ENCODE measurements around the gene DRC1. TPM values are rescaled to one million over a fixed set of nuclear protein-coding genes. Genes with fewer than 3 reads are reported as not detected.
A peak's percentile ranks its signal among the peaks of the same experiment; 100 is the strongest.

DRC1 gene
- total and polyA plus RNA-seq, 8 donors = 0.19 to 0.54 TPM; not detected in 6

GRCh38 chr2:26384183-26384582 is 17.5 kb upstream of the DRC1 start:
- H3K27me3 ChIP-seq = no peaks in the 10 kb centered on the region
- WGBS, 2 donors = 92 to 96% methylated on average over 9 of the region's 9 CpGs
- H3K4me3 ChIP-seq = no peak overlapping the region
- H3K4me1 ChIP-seq = no peaks in the 10 kb centered on the region
- ATAC-seq = no peak
- H3K27ac ChIP-seq = no peak overlapping the region
- TF ChIP-seq CTCF (IDR thresholded peaks at IDR 0.05) = no peak
- H3K36me3 ChIP-seq = no peaks in the 10 kb centered on the region
- no peak for DNase-seq
- FAIRE-seq = no peak
- no peaks in the 10 kb centered on the region for H3K9me3 ChIP-seq
- intact Hi-C loops (cut with DNase I) = no loop called here

GRCh38 chr2:26384597-26384996 is 17.1 kb upstream of the DRC1 start:
- Histone ChIP-seq H3K27ac (no peak overlapping the region), H3K36me3 (no peaks in the 10 kb centered on the region), H3K27me3 (no peaks in the 10 kb centered on the region), H3K4me3 (no peak overlapping the region), H3K9me3 (no peaks in the 10 kb centered on the region), H3K4me1 (no peaks in the 10 kb centered on the region)
- ATAC-seq (no peak), FAIRE-seq (no peak), DNase-seq (no peak)
- intact Hi-C loops (cut with DNase I) = no loop called here
- TF ChIP-seq CTCF (IDR thresholded peaks at IDR 0.05) = no peak

GRCh38 chr2:26387189-26387588 is 14.5 kb upstream of the DRC1 start:
- ATAC-seq (no peak), FAIRE-seq (no peak), DNase-seq (no peak)
- no peak overlapping the region for H3K4me3 ChIP-seq
- no peaks in the 10 kb centered on the region for H3K4me1 ChIP-seq
- H3K9me3 ChIP-seq = no peaks in the 10 kb centered on the region
- no peak for TF ChIP-seq CTCF (IDR thresholded peaks at IDR 0.05)
- no peaks in the 10 kb centered on the region for H3K36me3 ChIP-seq
- 95 to 96% methylated on average over 4 of the region's 4 CpGs for WGBS, 2 donors
- H3K27ac ChIP-seq = no peak overlapping the region
- H3K27me3 ChIP-seq = no peaks in the 10 kb centered on the region
- intact Hi-C loops (cut with DNase I) = no loop called here

GRCh38 chr2:26394694-26395093 is 7.0 kb upstream of the DRC1 start:
- Histone ChIP-seq H3K9me3 (no peaks in the 10 kb centered on the region), H3K36me3 (no peaks in the 10 kb centered on the region), H3K4me1 (no peaks in the 10 kb centered on the region), H3K27me3 (no peaks in the 10 kb centered on the region), H3K27ac (no peak overlapping the region), H3K4me3 (no peak overlapping the region)
- 66 to 68% methylated on average over 4 of the region's 4 CpGs for WGBS, 2 donors
- DNase-seq = no peak
- no peak for FAIRE-seq
- TF ChIP-seq CTCF (IDR thresholded peaks at IDR 0.05) = no peak
- peak in 1 of 4 donors; percentile 44 for ATAC-seq
- intact Hi-C loops (cut with DNase I) = no loop called here

- ATAC-seq (no peak), FAIRE-seq (no peak), DNase-seq (no peak)
- 78 to 81% methylated on average over 4 of the region's 4 CpGs for WGBS, 2 donors
- intact Hi-C loops (cut with DNase I) = no loop called here
- no peaks in the 10 kb centered on the region for H3K9me3 ChIP-seq
- H3K36me3 ChIP-seq = no peaks in the 10 kb centered on the region
- no peaks in the 10 kb centered on the region for H3K27me3 ChIP-seq
- H3K4me1 ChIP-seq = no peaks in the 10 kb centered on the region
- H3K27ac ChIP-seq = no peak overlapping the region
- no peak for TF ChIP-seq CTCF (IDR thresholded peaks at IDR 0.05)
- H3K4me3 ChIP-seq = no peak overlapping the region
Observed at GRCh38 chr2:26395394-26395793, 6.3 kb upstream of the DRC1 start.

All from pancreas (tissue), 10 donors.